ENCODE measurements around the gene MTFR1L. TPM values are rescaled to one million over a fixed set of nuclear protein-coding genes. Genes with fewer than 3 reads are reported as not detected.

Gene MTFR1L
- total RNA-seq, 1 donor from 2014 or later = 44.6 TPM

- H3K27ac Mint-ChIP-seq (ENCODE audit: unreplicated experiment) = no peak overlapping the region
- TF ChIP-seq EZH2 (IDR thresholded peaks at IDR 0.05; ENCODE audit: insufficient read depth, low read length) = no peak
- TF ChIP-seq, protein P1, sequence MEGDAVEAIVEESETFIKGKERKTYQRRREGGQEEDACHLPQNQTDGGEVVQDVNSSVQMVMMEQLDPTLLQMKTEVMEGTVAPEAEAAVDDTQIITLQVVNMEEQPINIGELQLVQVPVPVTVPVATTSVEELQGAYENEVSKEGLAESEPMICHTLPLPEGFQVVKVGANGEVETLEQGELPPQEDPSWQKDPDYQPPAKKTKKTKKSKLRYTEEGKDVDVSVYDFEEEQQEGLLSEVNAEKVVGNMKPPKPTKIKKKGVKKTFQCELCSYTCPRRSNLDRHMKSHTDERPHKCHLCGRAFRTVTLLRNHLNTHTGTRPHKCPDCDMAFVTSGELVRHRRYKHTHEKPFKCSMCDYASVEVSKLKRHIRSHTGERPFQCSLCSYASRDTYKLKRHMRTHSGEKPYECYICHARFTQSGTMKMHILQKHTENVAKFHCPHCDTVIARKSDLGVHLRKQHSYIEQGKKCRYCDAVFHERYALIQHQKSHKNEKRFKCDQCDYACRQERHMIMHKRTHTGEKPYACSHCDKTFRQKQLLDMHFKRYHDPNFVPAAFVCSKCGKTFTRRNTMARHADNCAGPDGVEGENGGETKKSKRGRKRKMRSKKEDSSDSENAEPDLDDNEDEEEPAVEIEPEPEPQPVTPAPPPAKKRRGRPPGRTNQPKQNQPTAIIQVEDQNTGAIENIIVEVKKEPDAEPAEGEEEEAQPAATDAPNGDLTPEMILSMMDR (IDR thresholded peaks at IDR 0.05; ENCODE audit: insufficient read depth, low read depth, low read length) = peak; percentile 69
- Histone ChIP-seq H3K27me3 (ENCODE audit: insufficient read depth, low read length) (no peaks in the 10 kb centered on the region), H3K4me3 (ENCODE audit: insufficient read depth, low read depth, low read length) (no peak overlapping the region), H3K4me1 (ENCODE audit: insufficient read depth, low read length) (peaks cover 4% of the 10 kb centered on the region), H3K4me2 (ENCODE audit: low read length) (no peak overlapping the region), H3K9me3 (ENCODE audit: insufficient read depth, low read depth, low read length) (no peaks in the 10 kb centered on the region), H3K36me3 (ENCODE audit: insufficient read depth, low read length) (no peaks in the 10 kb centered on the region), H3K27ac (ENCODE audit: low read depth, low read length) (no peak overlapping the region), H3K79me2 (ENCODE audit: insufficient read depth, low read length) (peaks cover 13% of the 10 kb centered on the region), H2AFZ (ENCODE audit: low read depth, low read length) (no peak overlapping the region), H3K9ac (ENCODE audit: low read length) (no peak overlapping the region), H4K20me1 (ENCODE audit: insufficient read depth, low read length) (no peaks in the 10 kb centered on the region)
- FAIRE-seq (peak; percentile 69), DNase-seq (ENCODE audit: low read depth) (peak; percentile 46)
- H3K4me3 Mint-ChIP-seq (ENCODE audit: unreplicated experiment) = peak overlapping the region; percentile 2
- H3K9me3 Mint-ChIP-seq (ENCODE audit: unreplicated experiment) = peaks cover 1% of the 10 kb centered on the region
- peaks cover 15% of the 10 kb centered on the region for H3K4me1 Mint-ChIP-seq (ENCODE audit: low read depth, unreplicated experiment)
- peaks cover 15% of the 10 kb centered on the region for H3K27me3 Mint-ChIP-seq (ENCODE audit: low read depth, unreplicated experiment)
- peaks cover 5% of the 10 kb centered on the region for H3K36me3 Mint-ChIP-seq (ENCODE audit: low read depth, unreplicated experiment)
Observed at GRCh38 chr1:25796811-25797458, 22.8 kb upstream of the MTFR1L start.

DNA sequence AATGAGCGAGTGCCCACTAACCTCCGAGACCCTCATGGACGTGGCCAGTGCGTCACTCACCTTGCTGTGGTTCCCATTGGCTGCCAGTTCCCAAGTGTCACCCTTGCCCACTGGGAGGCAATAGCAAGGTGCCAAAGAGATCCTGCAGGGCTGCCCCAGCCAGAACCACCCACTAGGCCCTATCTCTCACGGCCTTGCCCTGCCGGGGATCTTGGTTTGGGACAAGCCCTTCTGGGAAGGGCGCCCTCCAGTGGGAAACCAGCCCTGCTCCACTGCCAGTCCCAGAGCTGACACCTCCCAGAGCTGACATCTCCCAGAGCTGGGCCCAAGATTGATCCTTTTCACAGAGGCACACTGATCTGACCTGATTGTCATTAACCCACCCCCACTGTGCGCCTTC, 21.8 kb upstream of the MTFR1L start:
- TF ChIP-seq, protein P1 (IDR thresholded peaks at IDR 0.05; ENCODE audit: insufficient read depth, low read depth, low read length) = peak; percentile 16
- TF ChIP-seq EZH2 (IDR thresholded peaks at IDR 0.05; ENCODE audit: insufficient read depth, low read length) = no peak
- Mint-ChIP-seq H3K36me3 (ENCODE audit: low read depth, unreplicated experiment) (peaks cover 5% of the 10 kb centered on the region), H3K4me1 (ENCODE audit: low read depth, unreplicated experiment) (peaks cover 15% of the 10 kb centered on the region), H3K27me3 (ENCODE audit: low read depth, unreplicated experiment) (peaks cover 11% of the 10 kb centered on the region), H3K4me3 (ENCODE audit: unreplicated experiment) (no peak overlapping the region), H3K9me3 (ENCODE audit: unreplicated experiment) (peaks cover 1% of the 10 kb centered on the region), H3K27ac (ENCODE audit: unreplicated experiment) (no peak overlapping the region)
- FAIRE-seq (no peak), DNase-seq (ENCODE audit: low read depth) (no peak)
- Histone ChIP-seq H3K9ac (ENCODE audit: low read length) (no peak overlapping the region), H3K9me3 (ENCODE audit: insufficient read depth, low read depth, low read length) (no peaks in the 10 kb centered on the region), H3K27me3 (ENCODE audit: insufficient read depth, low read length) (no peaks in the 10 kb centered on the region), H2AFZ (ENCODE audit: low read depth, low read length) (no peak overlapping the region), H3K4me2 (ENCODE audit: low read length) (no peak overlapping the region), H4K20me1 (ENCODE audit: insufficient read depth, low read length) (peaks cover 2% of the 10 kb centered on the region), H3K79me2 (ENCODE audit: insufficient read depth, low read length) (peaks cover 15% of the 10 kb centered on the region), H3K4me1 (ENCODE audit: insufficient read depth, low read length) (peaks cover 4% of the 10 kb centered on the region), H3K27ac (ENCODE audit: low read depth, low read length) (no peak overlapping the region), H3K4me3 (ENCODE audit: insufficient read depth, low read depth, low read length) (no peak overlapping the region), H3K36me3 (ENCODE audit: insufficient read depth, low read length) (no peaks in the 10 kb centered on the region)

DNA sequence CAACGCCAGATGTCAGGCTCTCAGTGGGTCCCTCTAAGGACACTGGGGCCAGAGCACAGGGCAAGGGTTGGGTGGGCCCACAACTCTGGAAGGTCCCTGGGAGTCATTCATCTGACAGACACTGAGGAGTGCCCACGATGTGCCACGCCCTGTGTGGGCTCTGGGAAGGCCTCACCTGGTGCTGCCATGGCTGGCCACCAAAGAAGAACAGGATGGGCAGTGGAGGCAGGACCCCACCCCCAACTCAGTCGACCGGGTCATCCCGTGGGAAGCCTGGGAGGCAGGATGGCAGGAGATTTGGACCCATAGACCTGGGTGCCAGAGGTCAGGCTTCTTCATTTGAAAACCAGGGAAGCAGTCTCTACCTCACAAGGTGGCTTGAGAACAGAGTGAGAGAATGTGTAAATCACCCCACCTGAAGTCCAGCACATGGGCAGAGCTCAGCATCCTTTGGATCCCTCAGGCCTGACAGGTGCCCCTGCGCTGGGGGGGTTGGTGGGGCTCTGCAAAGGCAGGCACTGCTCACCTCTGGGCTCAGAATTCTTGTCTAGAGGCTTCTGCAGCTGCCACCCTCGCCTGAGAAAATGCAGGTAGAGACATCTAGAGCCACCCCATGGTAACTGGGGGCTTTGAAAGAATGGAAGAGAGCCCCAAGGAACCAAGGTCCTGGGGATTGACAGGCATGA, 20.9 kb upstream of the MTFR1L start:
- peaks cover 5% of the 10 kb centered on the region for H3K36me3 Mint-ChIP-seq (ENCODE audit: low read depth, unreplicated experiment)
- peaks cover 8% of the 10 kb centered on the region for H3K27me3 Mint-ChIP-seq (ENCODE audit: low read depth, unreplicated experiment)
- H3K4me1 ChIP-seq (ENCODE audit: insufficient read depth, low read length) = peaks cover 4% of the 10 kb centered on the region
- H3K4me2 ChIP-seq (ENCODE audit: low read length) = no peak overlapping the region
- H3K9ac ChIP-seq (ENCODE audit: low read length) = no peak overlapping the region
- peaks cover 1% of the 10 kb centered on the region for H3K9me3 Mint-ChIP-seq (ENCODE audit: unreplicated experiment)
- H3K27ac ChIP-seq (ENCODE audit: low read depth, low read length) = no peak overlapping the region
- H3K4me3 Mint-ChIP-seq (ENCODE audit: unreplicated experiment) = peak overlapping the region; percentile 40
- TF ChIP-seq, protein P1 (IDR thresholded peaks at IDR 0.05; ENCODE audit: insufficient read depth, low read depth, low read length) = no peak
- TF ChIP-seq EZH2 (IDR thresholded peaks at IDR 0.05; ENCODE audit: insufficient read depth, low read length) = no peak
- no peak overlapping the region for H3K4me3 ChIP-seq (ENCODE audit: insufficient read depth, low read depth, low read length)
- no peaks in the 10 kb centered on the region for H3K9me3 ChIP-seq (ENCODE audit: insufficient read depth, low read depth, low read length)
- FAIRE-seq = no peak
- no peak for DNase-seq (ENCODE audit: low read depth)
- H4K20me1 ChIP-seq (ENCODE audit: insufficient read depth, low read length) = peaks cover 5% of the 10 kb centered on the region
- H3K4me1 Mint-ChIP-seq (ENCODE audit: low read depth, unreplicated experiment) = peaks cover 15% of the 10 kb centered on the region
- no peaks in the 10 kb centered on the region for H3K36me3 ChIP-seq (ENCODE audit: insufficient read depth, low read length)
- peaks cover 15% of the 10 kb centered on the region for H3K79me2 ChIP-seq (ENCODE audit: insufficient read depth, low read length)
- H3K27me3 ChIP-seq (ENCODE audit: insufficient read depth, low read length) = no peaks in the 10 kb centered on the region
- no peak overlapping the region for H2AFZ ChIP-seq (ENCODE audit: low read depth, low read length)
- H3K27ac Mint-ChIP-seq (ENCODE audit: unreplicated experiment) = no peak overlapping the region
